Vagina (tissue), 2 donors: Measurements from ENCODE around the gene JADE1. TPM values are rescaled to one million over a fixed set of nuclear protein-coding genes. Genes with fewer than 3 reads are reported as not detected.

Experiments used
- DNase-seq, 2 donors: peaks; one replicate each; pipeline ENCODE4 v3.0.0-alpha.2; 2017; ENCODE audit errors: extremely low spot score in 2 of 2
- H3K27ac ChIP-seq: fragments of 200-600 bp; sonication (generic); one replicate; pipeline ENCODE4 v1.5.1; 2019
- H3K27me3 ChIP-seq: fragments of 200-600 bp; sonication (generic); one replicate; pipeline ENCODE4 v1.5.1; 2019
- H3K36me3 ChIP-seq, 2 donors: fragments of 200-600 bp; sonication (generic); one replicate each; pipeline ENCODE4 v1.5.1; 2017 to 2019
- H3K4me1 ChIP-seq: fragments of 200-600 bp; sonication (generic); one replicate; pipeline ENCODE4 v1.5.1; 2019
- H3K4me3 ChIP-seq, 2 donors: fragments of 200-600 bp; sonication (generic); 1 replicate in 1 of 2; 2 replicates in 1 of 2; pipeline ENCODE4 v1.5.1; 2016 to 2019
- H3K9me3 ChIP-seq: fragments of 200-600 bp; sonication (generic); one replicate; pipeline ENCODE4 v1.5.1; 2019
- CTCF ChIP-seq, 3 experiments: fragments of 450-650 bp in 2 of 3; fragments of 200-600 bp in 1 of 3; sonication (generic) in 1 of 3; IDR thresholded peaks; one replicate each; pipeline ENCODE4 v1.5.1; 2017 to 2019; ENCODE audit warnings: antibody characterized with exemption in 3 of 3, mild to moderate bottlenecking in 2 of 3, moderate library complexity in 2 of 3
- POLR2A ChIP-seq, 2 donors: fragments of 450-650 bp; IDR thresholded peaks; one replicate each; pipeline ENCODE4 v1.6.1; 2017; ENCODE audit warnings: antibody characterized with exemption in 2 of 2, mild to moderate bottlenecking in 2 of 2, moderate library complexity in 2 of 2
- POLR2AphosphoS5 ChIP-seq, 2 donors: sonication (generic); formaldehyde crosslinking; IDR thresholded peaks; one replicate each; pipeline ENCODE4 v1.9.0; 2017; ENCODE audit warnings: antibody characterized with exemption in 2 of 2, mild to moderate bottlenecking in 2 of 2, low read depth in 1 of 2; ENCODE audit not compliant: insufficient read depth in 1 of 2
- intact Hi-C: fragments of 100-400 bp; cut with DNase I; formaldehyde crosslinking; loops from one replicate; pipeline ENCODE4 v1.15.1; 2023
- total RNA-seq: library from RNA; depleted of rRNA; stranded (reverse); fragments of >200 nt; gene quantifications from one replicate; pipeline ENCODE4 v1.2.3, GENCODE V29; 2016

Gene JADE1
- total RNA-seq, 1 donor from 2014 or later: 29.0 TPM

- H3K27me3 ChIP-seq: no peaks in the 10 kb centered on the region
These were observed 1.5 kb downstream of the JADE1 start for GRCh38 chr4:128810871-128811570.

DNA sequence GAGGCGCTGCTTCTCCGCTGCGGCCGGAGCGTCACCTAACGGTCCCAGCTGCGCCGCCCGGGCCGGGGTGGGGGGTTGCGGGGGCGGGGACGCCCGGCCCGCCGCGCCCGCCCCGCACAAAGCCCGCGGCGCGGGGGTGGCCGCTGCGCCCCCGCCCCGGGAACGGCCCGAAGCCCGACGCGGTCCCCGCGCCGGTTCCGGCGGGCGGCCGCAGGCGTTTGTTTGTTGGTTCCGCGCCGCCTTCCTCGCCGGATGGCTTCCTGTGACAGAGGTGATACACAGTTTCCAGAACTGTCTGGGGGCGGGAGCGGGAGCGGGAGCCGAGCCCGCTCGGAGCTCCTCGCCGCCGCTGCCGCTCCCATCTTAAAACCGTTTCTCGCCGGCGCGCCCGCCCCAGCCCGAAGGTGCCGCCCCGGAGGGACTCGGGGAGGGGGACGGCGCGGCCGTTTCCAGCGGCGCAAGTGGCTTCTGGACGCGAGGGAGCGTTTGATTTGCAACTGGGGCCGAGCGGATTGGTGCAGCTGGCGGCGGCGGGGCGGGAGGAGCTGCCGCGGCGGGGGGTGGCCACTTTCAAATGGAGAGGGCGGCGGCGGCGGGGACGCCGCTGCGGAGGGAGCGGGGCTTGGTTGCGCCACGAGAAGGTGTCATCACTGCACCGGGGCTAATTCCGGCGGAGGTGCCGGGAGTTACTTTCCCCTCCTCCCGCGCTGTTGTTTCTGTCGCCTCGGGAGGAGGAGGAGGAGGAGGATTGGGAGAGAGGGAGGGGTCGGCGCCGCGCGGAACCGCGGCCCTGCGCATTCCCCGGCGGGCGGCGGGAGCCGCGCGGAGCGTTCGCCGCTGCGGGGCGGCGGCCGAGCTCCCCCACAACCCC is 2.3 kb downstream of the JADE1 start:
- Histone ChIP-seq H3K36me3 (no peaks in the 10 kb centered on the region), H3K9me3 (no peaks in the 10 kb centered on the region), H3K27ac (peak overlapping the region; percentile 89), H3K4me1 (peaks cover 20% of the 10 kb centered on the region), H3K4me3 (peak overlapping the region; percentile 58 to 80), H3K27me3 (no peaks in the 10 kb centered on the region)
- TF ChIP-seq CTCF (IDR thresholded peaks at IDR 0.05) (no peak), POLR2A (IDR thresholded peaks at IDR 0.05) (peak in 1 of 2 donors; percentile 57), POLR2AphosphoS5 (IDR thresholded peaks at IDR 0.05; ENCODE audit: insufficient read depth in 1 of 2, low read depth in 1 of 2) (peak; percentile 24 to 70)
- DNase-seq: peak in 1 of 2 donors; percentile 91
- intact Hi-C loops: loop anchor here (5.0 to 10.0 kb wide), 2 partner anchors 257 to 525 kb away; partner anchors contain the start of gene PGRMC2

More at GRCh38 chr4:128810871-128811570, 1.5 kb downstream of the JADE1 start:
- Histone ChIP-seq H3K9me3 (no peaks in the 10 kb centered on the region), H3K4me1 (peaks cover 20% of the 10 kb centered on the region), H3K4me3 (peak overlapping the region; percentile 58 to 80), H3K36me3 (no peaks in the 10 kb centered on the region), H3K27ac (peak overlapping the region; percentile 89)
- intact Hi-C loops: loop anchor here (5.0 to 10.0 kb wide), 2 partner anchors 256 to 524 kb away; partner anchors contain the start of gene PGRMC2
- no peak for TF ChIP-seq CTCF (IDR thresholded peaks at IDR 0.05)
- peak in 1 of 2 donors; percentile 82 for TF ChIP-seq POLR2AphosphoS5 (IDR thresholded peaks at IDR 0.05; ENCODE audit: insufficient read depth in 1 of 2, low read depth in 1 of 2)
- TF ChIP-seq POLR2A (IDR thresholded peaks at IDR 0.05): peak in 1 of 2 donors; percentile 25
- peak in 1 of 2 donors; percentile 91 for DNase-seq

GRCh38 chr4:128812442-128813235 is 3.1 kb downstream of the JADE1 start:
- H3K27me3 ChIP-seq: no peaks in the 10 kb centered on the region
- no peaks in the 10 kb centered on the region for H3K36me3 ChIP-seq
- intact Hi-C loops: loop anchor here (5.0 to 10.0 kb wide), 2 partner anchors 258 to 525 kb away; partner anchors contain the start of gene PGRMC2
- H3K4me3 ChIP-seq: peak overlapping the region; percentile 58 to 80
- no peak for DNase-seq
- peak overlapping the region; percentile 89 for H3K27ac ChIP-seq
- peaks cover 20% of the 10 kb centered on the region for H3K4me1 ChIP-seq
- TF ChIP-seq POLR2A (IDR thresholded peaks at IDR 0.05): no peak
- no peak for TF ChIP-seq CTCF (IDR thresholded peaks at IDR 0.05)
- TF ChIP-seq POLR2AphosphoS5 (IDR thresholded peaks at IDR 0.05; ENCODE audit: insufficient read depth in 1 of 2, low read depth in 1 of 2): no peak
- no peaks in the 10 kb centered on the region for H3K9me3 ChIP-seq

GRCh38 chr4:128813965-128814364 is 4.5 kb downstream of the JADE1 start:
- Histone ChIP-seq H3K27me3 (no peaks in the 10 kb centered on the region), H3K36me3 (no peaks in the 10 kb centered on the region), H3K4me3 (no peak overlapping the region), H3K9me3 (no peaks in the 10 kb centered on the region), H3K27ac (no peak overlapping the region), H3K4me1 (peaks cover 18% of the 10 kb centered on the region)
- no peak for TF ChIP-seq CTCF (IDR thresholded peaks at IDR 0.05)
- TF ChIP-seq POLR2AphosphoS5 (IDR thresholded peaks at IDR 0.05; ENCODE audit: insufficient read depth in 1 of 2, low read depth in 1 of 2): no peak
- no peak for TF ChIP-seq POLR2A (IDR thresholded peaks at IDR 0.05)
- intact Hi-C loops: loop anchor here (5.0 to 10.0 kb wide), 2 partner anchors 259 to 527 kb away; partner anchors contain the start of gene PGRMC2
- DNase-seq: no peak
